Measurements from ENCODE around the gene ZNF280B.

- TF ChIP-seq, protein P1, sequence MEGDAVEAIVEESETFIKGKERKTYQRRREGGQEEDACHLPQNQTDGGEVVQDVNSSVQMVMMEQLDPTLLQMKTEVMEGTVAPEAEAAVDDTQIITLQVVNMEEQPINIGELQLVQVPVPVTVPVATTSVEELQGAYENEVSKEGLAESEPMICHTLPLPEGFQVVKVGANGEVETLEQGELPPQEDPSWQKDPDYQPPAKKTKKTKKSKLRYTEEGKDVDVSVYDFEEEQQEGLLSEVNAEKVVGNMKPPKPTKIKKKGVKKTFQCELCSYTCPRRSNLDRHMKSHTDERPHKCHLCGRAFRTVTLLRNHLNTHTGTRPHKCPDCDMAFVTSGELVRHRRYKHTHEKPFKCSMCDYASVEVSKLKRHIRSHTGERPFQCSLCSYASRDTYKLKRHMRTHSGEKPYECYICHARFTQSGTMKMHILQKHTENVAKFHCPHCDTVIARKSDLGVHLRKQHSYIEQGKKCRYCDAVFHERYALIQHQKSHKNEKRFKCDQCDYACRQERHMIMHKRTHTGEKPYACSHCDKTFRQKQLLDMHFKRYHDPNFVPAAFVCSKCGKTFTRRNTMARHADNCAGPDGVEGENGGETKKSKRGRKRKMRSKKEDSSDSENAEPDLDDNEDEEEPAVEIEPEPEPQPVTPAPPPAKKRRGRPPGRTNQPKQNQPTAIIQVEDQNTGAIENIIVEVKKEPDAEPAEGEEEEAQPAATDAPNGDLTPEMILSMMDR (IDR thresholded peaks at IDR 0.05 in 4 of 5, conservative IDR thresholded peaks at IDR 0.05 in 1 of 5) = no peak
- TF ChIP-seq POLR2A (IDR thresholded peaks at IDR 0.05) = no peak
Observed at GRCh38 chr22:22461583-22461982, 47.0 kb downstream of the ZNF280B start.
